GM18870 (cell line): Measurements from ENCODE around the gene HINFP.
"Not testable (repeated sequence)": the region's sequence is repeated elsewhere in the genome, so short reads cannot be mapped to it uniquely, and the experiment has no call there.

ENCODE experiments used
- ATAC-seq: cut with Tn5 transposase; IDR thresholded peaks from one replicate; pipeline ENCODE4 v1.9.1; 2021; ENCODE audit warnings: moderate library complexity; ENCODE audit not compliant: unreplicated experiment

The HINFP gene

DNA sequence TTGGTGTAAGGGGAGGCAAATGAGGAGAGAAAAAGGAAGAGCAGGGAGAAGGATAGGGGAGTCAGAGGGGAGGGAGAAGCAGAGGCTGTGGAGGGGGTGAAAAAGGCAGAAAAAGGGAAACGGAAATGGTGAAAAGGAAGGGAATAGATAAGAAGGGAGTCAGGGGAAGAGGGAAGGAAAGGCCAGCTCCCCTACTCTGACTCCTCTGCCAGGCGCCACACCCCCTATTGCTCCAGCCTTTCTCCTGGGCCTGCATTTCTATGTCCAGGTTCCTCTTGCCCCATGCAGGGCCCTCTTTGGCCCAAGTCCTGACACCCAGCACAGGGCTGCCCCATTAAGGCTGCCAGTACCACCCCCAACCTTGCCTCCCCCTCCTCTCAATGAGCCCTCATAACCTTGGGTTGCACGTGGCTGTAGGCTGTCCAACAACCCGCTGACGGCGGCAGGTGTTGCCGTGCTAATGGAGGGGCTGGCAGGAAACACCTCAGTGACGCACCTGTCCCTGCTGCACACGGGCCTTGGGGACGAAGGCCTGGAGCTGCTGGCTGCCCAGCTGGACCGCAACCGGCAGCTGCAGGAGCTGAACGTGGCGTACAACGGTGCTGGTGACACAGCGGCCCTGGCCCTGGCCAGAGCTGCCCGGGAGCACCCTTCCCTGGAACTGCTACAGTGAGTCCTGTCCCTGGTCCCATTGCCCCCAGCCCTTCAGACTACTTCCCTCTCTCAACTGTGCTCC, 60.5 kb downstream of the HINFP start:
- ATAC-seq: no peak

DNA sequence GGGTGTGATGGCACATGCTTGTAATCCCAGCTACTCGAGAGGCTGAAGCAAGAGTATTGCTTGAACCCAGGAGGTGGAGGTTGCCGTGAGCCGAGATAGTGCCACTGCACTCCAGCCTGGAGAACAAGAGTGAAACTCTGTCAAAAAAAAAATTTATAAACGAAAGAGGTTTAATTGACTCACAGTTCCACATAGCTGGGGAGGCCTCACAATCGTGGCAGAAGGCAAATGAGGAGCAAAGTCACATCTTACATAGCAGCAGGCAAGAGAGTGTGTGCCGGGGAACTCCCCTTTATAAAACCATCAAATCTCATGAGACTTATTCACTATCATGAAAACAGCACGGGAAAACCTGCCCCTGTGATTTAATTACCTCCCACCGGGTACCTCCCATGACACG, 63.0 kb downstream of the HINFP start:
- not testable (repeated sequence) for ATAC-seq
